A549 treated with AZD9567 at 1 μM for 4 hours (cell line): ENCODE data around the gene TMEM45A. TPM values are rescaled to one million over a fixed set of nuclear protein-coding genes. Genes with fewer than 3 reads are reported as not detected.

ENCODE experiments used
- total RNA-seq: library from RNA; stranded (reverse); fragments of 200-300 nt; extraction: Qiagen RNA extraction; gene quantifications from 5 replicates; pipeline ENCODE4 v1.2.3, GENCODE V29; 2022; ENCODE audit not compliant: insufficient read depth

Gene TMEM45A
- total RNA-seq = 1.9 to 2.7 TPM (median 2.1 TPM) in 4 of 5 replicates, not detected in the other

GRCh38 chr3:100492059-100493006 is at the start of gene TMEM45A:
Gene TMEM45A (plus strand): TSS chr3:100492619. CDS start chr3:100555212, 62,593 bp downstream.

GRCh38 chr3:100609305-100609704 is 116.9 kb downstream of the TMEM45A start, which contains the start of gene ADGRG7:
Gene ADGRG7 (plus strand): TSS chr3:100609601. CDS start chr3:100609857, 256 bp downstream.

Other genes starting within 250 kb of the TMEM45A start
- 11.3 to 13.8 TPM (median 13.2 TPM) in 5 replicates for gene TBC1D23, start 231.6 kb upstream of the TMEM45A start, total RNA-seq
- 88.3 to 93.5 TPM (median 90.0 TPM) in 5 replicates for gene NIT2, start 157.9 kb upstream of the TMEM45A start, total RNA-seq
- gene TOMM70, start 91.5 kb upstream of the TMEM45A start, total RNA-seq = 44.5 to 70.5 TPM (median 48.6 TPM) in 5 replicates
- 0.59 to 1.8 TPM (median 0.75 TPM) in 5 replicates for gene LNP1, start 91.1 kb upstream of the TMEM45A start, total RNA-seq
- not detected in 5 replicates for gene ADGRG7, start 117.0 kb downstream of the TMEM45A start, total RNA-seq
- gene TFG, start 216.9 kb downstream of the TMEM45A start, total RNA-seq = 138 to 158 TPM (median 150 TPM) in 5 replicates